Right atrium auricular region (tissue), 2 donors: ENCODE results near the gene MAK. TPM values are rescaled to one million over a fixed set of nuclear protein-coding genes. Genes with fewer than 3 reads are reported as not detected.

ENCODE experiments used
- DNase-seq: peaks from one replicate; pipeline ENCODE4 v3.0.0-alpha.2; 2019; ENCODE audit warnings: low spot score
- H3K27ac ChIP-seq, 2 donors: fragments of 200-600 bp; sonication (generic); 1 replicate in 1 of 2; 2 replicates in 1 of 2; pipeline ENCODE4 v1.5.1; 2016 to 2019
- H3K27me3 ChIP-seq, 2 donors: fragments of 200-600 bp; sonication (generic); one replicate each; pipeline versions ENCODE4 v1.5.1 to v1.6.0; 2017 to 2019
- H3K36me3 ChIP-seq: fragments of 200-600 bp; sonication (generic); one replicate; pipeline ENCODE4 v1.5.1; 2016
- H3K4me1 ChIP-seq, 2 donors: fragments of 200-600 bp; sonication (generic); one replicate each; pipeline versions ENCODE4 v1.5.1 to v1.6.0; 2017 to 2019
- H3K4me3 ChIP-seq, 2 donors: fragments of 200-600 bp; sonication (generic); 1 replicate in 1 of 2; 2 replicates in 1 of 2; pipeline ENCODE4 v1.5.1; 2017 to 2019; ENCODE audit warnings: mild to moderate bottlenecking in 1 of 2, moderate library complexity in 1 of 2
- H3K9me3 ChIP-seq, 2 donors: fragments of 200-600 bp; sonication (generic); one replicate each; pipeline ENCODE4 v1.5.1; 2019
- total RNA-seq, 2 donors: library from RNA; depleted of rRNA; stranded (reverse); fragments of >200 nt; gene quantifications; one replicate each; pipeline ENCODE4 v1.1.0, GENCODE V29; 2016
- TF ChIP-seq, protein P1 (sequence below), 2 donors: fragments of 200-600 bp; sonication (generic); IDR thresholded peaks; one replicate each; pipeline ENCODE4 v1.5.1; 2019; ENCODE audit warnings: antibody characterized with exemption in 2 of 2

Gene MAK
- total RNA-seq, 2 donors from 2014 or later: 0.16 TPM; not detected in 1

DNA sequence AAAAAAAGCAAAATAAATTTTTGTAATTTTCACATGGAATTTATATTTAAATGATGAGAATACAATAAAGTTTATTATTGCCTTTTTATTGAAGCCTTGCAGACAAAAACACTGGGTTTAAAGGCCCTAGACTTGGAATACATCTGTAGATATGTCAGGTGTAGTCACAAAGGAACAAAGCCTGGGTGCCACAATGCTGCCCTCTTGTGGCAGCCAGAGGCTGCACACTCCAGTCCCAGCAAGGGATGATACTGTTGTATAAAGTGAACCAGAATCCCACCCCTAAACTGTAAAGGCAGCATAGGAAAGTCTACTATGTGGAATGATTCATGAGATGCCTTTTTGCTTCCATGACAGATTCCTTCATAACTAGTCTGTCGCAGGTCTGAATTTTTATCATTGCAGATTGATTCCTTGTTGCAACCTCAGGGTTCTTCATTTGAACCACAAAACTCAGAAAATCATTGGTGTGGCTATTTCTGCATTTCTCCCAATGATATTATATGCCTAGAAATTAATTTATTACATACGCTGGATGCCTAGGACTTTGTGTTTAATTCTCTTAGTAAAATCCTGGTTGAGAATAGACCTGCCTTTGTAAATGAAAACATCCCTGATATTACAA, 37.0 kb downstream of the MAK start:
- Histone ChIP-seq H3K4me3 (no peak overlapping the region), H3K4me1 (no peaks in the 10 kb centered on the region), H3K27ac (no peak overlapping the region), H3K36me3 (no peaks in the 10 kb centered on the region), H3K9me3 (no peaks in the 10 kb centered on the region), H3K27me3 (no peaks in the 10 kb centered on the region)
- TF ChIP-seq, protein P1, sequence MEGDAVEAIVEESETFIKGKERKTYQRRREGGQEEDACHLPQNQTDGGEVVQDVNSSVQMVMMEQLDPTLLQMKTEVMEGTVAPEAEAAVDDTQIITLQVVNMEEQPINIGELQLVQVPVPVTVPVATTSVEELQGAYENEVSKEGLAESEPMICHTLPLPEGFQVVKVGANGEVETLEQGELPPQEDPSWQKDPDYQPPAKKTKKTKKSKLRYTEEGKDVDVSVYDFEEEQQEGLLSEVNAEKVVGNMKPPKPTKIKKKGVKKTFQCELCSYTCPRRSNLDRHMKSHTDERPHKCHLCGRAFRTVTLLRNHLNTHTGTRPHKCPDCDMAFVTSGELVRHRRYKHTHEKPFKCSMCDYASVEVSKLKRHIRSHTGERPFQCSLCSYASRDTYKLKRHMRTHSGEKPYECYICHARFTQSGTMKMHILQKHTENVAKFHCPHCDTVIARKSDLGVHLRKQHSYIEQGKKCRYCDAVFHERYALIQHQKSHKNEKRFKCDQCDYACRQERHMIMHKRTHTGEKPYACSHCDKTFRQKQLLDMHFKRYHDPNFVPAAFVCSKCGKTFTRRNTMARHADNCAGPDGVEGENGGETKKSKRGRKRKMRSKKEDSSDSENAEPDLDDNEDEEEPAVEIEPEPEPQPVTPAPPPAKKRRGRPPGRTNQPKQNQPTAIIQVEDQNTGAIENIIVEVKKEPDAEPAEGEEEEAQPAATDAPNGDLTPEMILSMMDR (IDR thresholded peaks at IDR 0.05): peak; percentile 95 to 97
- DNase-seq: no peak

DNA sequence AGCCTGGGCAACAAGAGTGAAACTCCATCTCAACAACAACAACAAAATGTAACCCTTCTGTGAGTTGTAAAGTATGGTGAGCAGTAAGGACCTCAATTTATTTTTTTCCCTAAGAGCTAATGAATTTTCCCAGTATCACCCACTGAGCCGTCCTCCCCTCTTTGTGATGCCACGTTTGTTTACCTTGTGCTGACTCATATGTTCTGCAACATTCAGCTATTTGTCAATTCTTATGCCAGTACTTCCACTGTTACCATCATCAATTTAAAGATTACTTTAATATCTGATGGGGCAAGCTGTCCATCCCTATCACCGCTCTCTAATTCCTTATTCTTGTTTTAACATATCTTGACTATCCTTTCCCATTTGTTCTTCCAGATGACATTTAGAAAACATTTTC, 37.5 kb downstream of the MAK start:
- Histone ChIP-seq H3K27me3 (no peaks in the 10 kb centered on the region), H3K4me1 (no peaks in the 10 kb centered on the region), H3K9me3 (no peaks in the 10 kb centered on the region), H3K27ac (no peak overlapping the region), H3K36me3 (no peaks in the 10 kb centered on the region), H3K4me3 (no peak overlapping the region)
- TF ChIP-seq, protein P1 (IDR thresholded peaks at IDR 0.05): no peak
- DNase-seq: no peak

DNA sequence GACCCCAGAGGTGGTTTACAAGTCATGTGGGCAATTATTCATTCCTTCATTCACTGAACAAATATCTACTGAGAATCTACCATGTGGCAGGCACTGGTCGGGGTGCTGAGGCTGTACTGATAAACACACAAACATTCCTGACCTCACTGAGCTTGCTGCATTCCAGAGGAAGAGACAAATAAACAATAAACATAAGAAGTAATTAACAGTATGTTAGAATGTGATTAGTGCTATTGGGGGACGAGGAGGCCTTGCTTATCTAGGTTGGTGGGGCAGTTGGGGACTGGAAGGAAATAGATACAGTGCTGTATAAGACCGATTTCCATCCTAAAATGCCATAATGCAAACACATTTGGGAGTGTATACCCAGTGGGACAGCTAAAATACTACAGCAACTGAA, 44.1 kb downstream of the MAK start:
- Histone ChIP-seq H3K4me3 (no peak overlapping the region), H3K36me3 (no peaks in the 10 kb centered on the region), H3K4me1 (no peaks in the 10 kb centered on the region), H3K9me3 (no peaks in the 10 kb centered on the region), H3K27me3 (no peaks in the 10 kb centered on the region), H3K27ac (no peak overlapping the region)
- DNase-seq: no peak
- TF ChIP-seq, protein P1 (IDR thresholded peaks at IDR 0.05): no peak

DNA sequence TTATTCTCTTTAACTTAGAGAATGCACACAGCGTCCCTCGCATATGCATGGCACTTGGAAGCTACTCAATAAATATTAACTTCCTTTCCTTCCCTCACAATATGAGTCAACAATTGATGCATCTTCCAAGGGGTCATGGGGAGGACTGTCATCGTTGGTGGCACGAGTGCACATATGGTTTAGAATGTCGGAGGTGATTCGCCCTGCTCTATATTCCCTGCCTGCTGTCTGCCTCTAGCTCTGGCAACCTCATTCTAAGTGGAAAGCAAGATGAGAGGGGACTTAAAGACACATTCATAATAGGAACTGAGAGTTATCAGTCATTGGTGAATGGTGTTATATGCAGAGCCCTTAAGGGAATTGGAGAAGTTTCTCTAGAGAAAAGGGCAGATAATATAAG, 44.6 kb downstream of the MAK start:
- DNase-seq: no peak
- Histone ChIP-seq H3K36me3 (no peaks in the 10 kb centered on the region), H3K27me3 (no peaks in the 10 kb centered on the region), H3K27ac (no peak overlapping the region), H3K9me3 (no peaks in the 10 kb centered on the region), H3K4me1 (no peaks in the 10 kb centered on the region), H3K4me3 (no peak overlapping the region)
- TF ChIP-seq, protein P1 (IDR thresholded peaks at IDR 0.05): no peak

DNA sequence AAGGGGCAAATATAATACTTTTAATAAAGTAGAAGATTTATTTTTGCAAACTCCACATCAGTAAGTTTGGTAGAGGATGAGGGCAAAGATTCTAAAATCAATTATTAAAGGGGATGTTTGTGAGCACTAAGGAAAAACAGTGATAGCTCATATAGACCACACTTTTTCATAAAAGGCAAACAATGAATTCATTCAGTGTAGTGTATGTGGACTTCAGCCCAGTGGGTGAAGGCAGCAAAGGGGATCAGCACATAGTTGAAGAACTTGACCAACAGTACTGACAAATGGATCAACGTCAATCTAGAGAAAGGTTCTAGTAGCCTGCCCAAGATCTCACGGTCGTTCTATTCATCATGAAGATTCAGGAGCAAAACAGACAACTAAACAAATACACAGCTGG, 45.3 kb downstream of the MAK start:
- no peaks in the 10 kb centered on the region for H3K36me3 ChIP-seq
- H3K4me1 ChIP-seq: no peaks in the 10 kb centered on the region
- H3K27me3 ChIP-seq: no peaks in the 10 kb centered on the region
- no peak overlapping the region for H3K27ac ChIP-seq
- DNase-seq: no peak
- H3K4me3 ChIP-seq: no peak overlapping the region
- H3K9me3 ChIP-seq: no peaks in the 10 kb centered on the region
- TF ChIP-seq, protein P1 (IDR thresholded peaks at IDR 0.05): no peak

DNA sequence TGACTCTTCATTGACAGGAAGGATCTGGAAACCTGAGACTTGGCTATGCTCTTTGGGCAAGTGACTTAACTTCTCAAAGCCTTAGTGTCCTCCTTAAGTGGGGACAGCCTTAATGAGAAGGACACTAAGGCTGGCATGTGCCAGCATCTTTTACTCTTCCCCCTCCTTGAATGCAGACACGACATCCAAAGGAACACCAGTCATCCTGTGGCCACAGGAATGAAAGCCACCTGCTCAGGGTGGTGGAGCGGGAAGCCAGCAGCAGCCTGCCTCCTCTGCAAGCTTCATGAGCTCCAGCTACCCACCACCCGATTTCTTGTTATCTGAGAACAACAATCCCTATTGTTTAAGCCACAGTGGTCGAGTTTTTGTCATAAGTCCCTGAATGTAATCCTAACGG, 46.2 kb downstream of the MAK start:
- Histone ChIP-seq H3K27ac (no peak overlapping the region), H3K4me3 (no peak overlapping the region), H3K36me3 (no peaks in the 10 kb centered on the region), H3K27me3 (no peaks in the 10 kb centered on the region), H3K4me1 (no peaks in the 10 kb centered on the region), H3K9me3 (no peaks in the 10 kb centered on the region)
- TF ChIP-seq, protein P1 (IDR thresholded peaks at IDR 0.05): no peak
- DNase-seq: no peak
